ENCODE data around the gene BCL7C.

BCL7C gene

GRCh38 chr16:30904114-30904780 is 10.4 kb upstream of the BCL7C start:
- Mint-ChIP-seq H3K9me3 (peaks cover 3% of the 10 kb centered on the region), H3K36me3 (peaks cover 5% of the 10 kb centered on the region), H3K27ac (peak overlapping the region; percentile 94), H3K4me3 (no peak overlapping the region), H3K4me1 (peaks cover 24% of the 10 kb centered on the region), H3K27me3 (no peaks in the 10 kb centered on the region)
- ATAC-seq, result no peak

- Mint-ChIP-seq H3K36me3 (peaks cover 5% of the 10 kb centered on the region), H3K4me1 (peaks cover 24% of the 10 kb centered on the region), H3K9me3 (peaks cover 3% of the 10 kb centered on the region), H3K4me3 (no peak overlapping the region), H3K27me3 (no peaks in the 10 kb centered on the region), H3K27ac (peak overlapping the region; percentile 94)
- ATAC-seq, result no peak
Measured at GRCh38 chr16:30903596-30903995, 9.7 kb upstream of the BCL7C start.

- H3K36me3 Mint-ChIP-seq, result peaks cover 5% of the 10 kb centered on the region
- H3K27ac Mint-ChIP-seq, result peak overlapping the region; percentile 94
- no peak for ATAC-seq
- peaks cover 3% of the 10 kb centered on the region for H3K9me3 Mint-ChIP-seq
- H3K4me1 Mint-ChIP-seq, result peaks cover 24% of the 10 kb centered on the region
- H3K4me3 Mint-ChIP-seq, result peak overlapping the region; percentile 98
- H3K27me3 Mint-ChIP-seq, result no peaks in the 10 kb centered on the region
Measured at GRCh38 chr16:30903002-30903401, 9.1 kb upstream of the BCL7C start.

GRCh38 chr16:30902029-30902972 is 8.4 kb upstream of the BCL7C start:
- peak; percentile 91 for ATAC-seq
- peaks cover 25% of the 10 kb centered on the region for H3K4me1 Mint-ChIP-seq
- peak overlapping the region; percentile 98 for H3K4me3 Mint-ChIP-seq
- peak overlapping the region; percentile 94 for H3K27ac Mint-ChIP-seq
- peaks cover 5% of the 10 kb centered on the region for H3K36me3 Mint-ChIP-seq
- no peaks in the 10 kb centered on the region for H3K27me3 Mint-ChIP-seq
- peaks cover 3% of the 10 kb centered on the region for H3K9me3 Mint-ChIP-seq

- Mint-ChIP-seq H3K9me3 (peaks cover 3% of the 10 kb centered on the region), H3K36me3 (peaks cover 5% of the 10 kb centered on the region), H3K27ac (no peak overlapping the region), H3K27me3 (no peaks in the 10 kb centered on the region), H3K4me1 (peaks cover 34% of the 10 kb centered on the region), H3K4me3 (peak overlapping the region; percentile 56)
- ATAC-seq, result no peak
Measured at GRCh38 chr16:30901201-30902028, 7.5 kb upstream of the BCL7C start.

GRCh38 chr16:30900588-30900987 is 6.7 kb upstream of the BCL7C start:
- no peak overlapping the region for H3K4me3 Mint-ChIP-seq
- peaks cover 3% of the 10 kb centered on the region for H3K9me3 Mint-ChIP-seq
- ATAC-seq, result no peak
- peaks cover 5% of the 10 kb centered on the region for H3K36me3 Mint-ChIP-seq
- H3K4me1 Mint-ChIP-seq, result peaks cover 41% of the 10 kb centered on the region
- no peak overlapping the region for H3K27ac Mint-ChIP-seq
- no peaks in the 10 kb centered on the region for H3K27me3 Mint-ChIP-seq

- H3K4me1 Mint-ChIP-seq, result peaks cover 47% of the 10 kb centered on the region
- no peak overlapping the region for H3K4me3 Mint-ChIP-seq
- no peak overlapping the region for H3K27ac Mint-ChIP-seq
- no peak for ATAC-seq
- H3K27me3 Mint-ChIP-seq, result no peaks in the 10 kb centered on the region
- peaks cover 5% of the 10 kb centered on the region for H3K36me3 Mint-ChIP-seq
- peaks cover 3% of the 10 kb centered on the region for H3K9me3 Mint-ChIP-seq
Measured at GRCh38 chr16:30899794-30900193, 5.9 kb upstream of the BCL7C start.

- Mint-ChIP-seq H3K27ac (peak overlapping the region; percentile 89), H3K27me3 (no peaks in the 10 kb centered on the region), H3K36me3 (no peaks in the 10 kb centered on the region), H3K4me3 (peak overlapping the region; percentile 81), H3K4me1 (peaks cover 51% of the 10 kb centered on the region), H3K9me3 (no peaks in the 10 kb centered on the region)
- peak; percentile 66 for ATAC-seq
Measured at GRCh38 chr16:30896889-30897733, 3.2 kb upstream of the BCL7C start.

- ATAC-seq, result no peak
- Mint-ChIP-seq H3K9me3 (no peaks in the 10 kb centered on the region), H3K4me3 (peak within 1 kb of the TSS; percentile 81), H3K4me1 (peaks cover 51% of the 10 kb centered on the region), H3K27ac (peak within 1 kb of the TSS; percentile 89), H3K27me3 (no peaks in the 10 kb centered on the region), H3K36me3 (peaks cover 1% of the 10 kb centered on the region)
Measured at GRCh38 chr16:30896261-30896888, 2.5 kb upstream of the BCL7C start, which contains the start of gene CTF1. TSS of gene CTF1 (plus strand) at chr16:30896614. CDS start at chr16:30896644, 30 bp downstream.

GRCh38 chr16:30895627-30896260 is 1.9 kb upstream of the BCL7C start:
- H3K4me3 Mint-ChIP-seq, result no peak overlapping the region
- peaks cover 47% of the 10 kb centered on the region for H3K4me1 Mint-ChIP-seq
- H3K36me3 Mint-ChIP-seq, result peaks cover 6% of the 10 kb centered on the region
- no peaks in the 10 kb centered on the region for H3K27me3 Mint-ChIP-seq
- no peaks in the 10 kb centered on the region for H3K9me3 Mint-ChIP-seq
- ATAC-seq, result no peak
- peak overlapping the region; percentile 89 for H3K27ac Mint-ChIP-seq

- peaks cover 50% of the 10 kb centered on the region for H3K4me1 Mint-ChIP-seq
- peaks cover 10% of the 10 kb centered on the region for H3K36me3 Mint-ChIP-seq
- H3K27me3 Mint-ChIP-seq, result no peaks in the 10 kb centered on the region
- no peaks in the 10 kb centered on the region for H3K9me3 Mint-ChIP-seq
- peak overlapping the region; percentile 90 for H3K4me3 Mint-ChIP-seq
- ATAC-seq, result no peak
- peak overlapping the region; percentile 81 for H3K27ac Mint-ChIP-seq
Measured at GRCh38 chr16:30894540-30895368, 877 bp upstream of the BCL7C start.

GRCh38 chr16:30893417-30893743 is 497 bp downstream of the BCL7C start:
- Mint-ChIP-seq H3K27ac (peak overlapping the region; percentile 81), H3K27me3 (no peaks in the 10 kb centered on the region), H3K4me1 (peaks cover 58% of the 10 kb centered on the region), H3K36me3 (peaks cover 20% of the 10 kb centered on the region), H3K9me3 (no peaks in the 10 kb centered on the region), H3K4me3 (peak overlapping the region; percentile 90)
- ATAC-seq, result peak; percentile 3

Measured in stimulated activated memory B cell treated with anti-CD40 and anti-IgM and Interleukin-4, amounts not matched to agents 10 μg/mL and 1 μg/mL and 100 μg/mL, for 72 hours (primary cell).